ENCODE data around the gene ATRN.
A peak's percentile ranks its signal among the peaks of the same experiment; 100 is the strongest.

The ATRN gene

GRCh38 chr20:3686421-3686820 is 215.6 kb downstream of the ATRN start:
- POLR2A ChIA-PET: no interaction called here
- CTCF ChIA-PET: interaction anchor here (0.6 to 5.1 kb wide), 4 partner anchors 9 to 71 kb away, joined by 3 to 34 read pairs (median 15); no protein-coding TSS in a partner anchor
- no peak for TF ChIP-seq ZNF513 (tag by site-specific recombination; IDR thresholded peaks at IDR 0.05)
- TF ChIP-seq ZBTB8A (tag by site-specific recombination; IDR thresholded peaks at IDR 0.05): no peak
- no peak for TF ChIP-seq ZNF18 (tag by site-specific recombination; IDR thresholded peaks at IDR 0.05)
- no peak for TF ChIP-seq HOXD13 (CRISPR knock-in tag; IDR thresholded peaks at IDR 0.05; ENCODE audit: borderline replicate concordance)
- no peak for TF ChIP-seq ZNF521 (tag by site-specific recombination; IDR thresholded peaks at IDR 0.05)

GRCh38 chr20:3686867-3687321 is 216.1 kb downstream of the ATRN start:
- H3K4me3 ChIP-seq (ENCODE audit: low read depth, low read length): no peak overlapping the region
- ChIA-PET POLR2A (interaction anchor here (0.5 kb wide), 1 partner anchor 119 kb away, joined by 3 read pairs; no protein-coding TSS in a partner anchor), CTCF (interaction anchor here (0.6 to 5.1 kb wide), 4 partner anchors 10 to 72 kb away, joined by 3 to 34 read pairs (median 14); no protein-coding TSS in a partner anchor)
- H3K4me1 ChIP-seq (ENCODE audit: control insufficient read depth, insufficient read depth, low read length): no peaks in the 10 kb centered on the region; the same call in 1 of the 2 replicates
- H3K36me3 ChIP-seq (ENCODE audit: control insufficient read depth in 2 of 2, insufficient read depth in 1 of 2, low read length in 2 of 2): no peaks in the 10 kb centered on the region
- H3K27ac ChIP-seq (ENCODE audit: extremely low read depth, low read depth, low read length): no peak overlapping the region
- H3K9me3 ChIP-seq (ENCODE audit: control insufficient read depth, insufficient read depth, low read depth, low read length): no peaks in the 10 kb centered on the region
- TF ChIP-seq ZIC2 (tag by site-specific recombination; IDR thresholded peaks at IDR 0.05) (peak; percentile 70), ZNF248 (tag by site-specific recombination; IDR thresholded peaks at IDR 0.05) (no peak), ZNF121 (tag by site-specific recombination; IDR thresholded peaks at IDR 0.05) (no peak), REST (tag by site-specific recombination; IDR thresholded peaks at IDR 0.05) (no peak), KLF8 (tag by site-specific recombination; IDR thresholded peaks at IDR 0.05) (no peak), ZNF423 (tag by site-specific recombination; IDR thresholded peaks at IDR 0.05) (no peak), ZNF639 (tag by site-specific recombination; IDR thresholded peaks at IDR 0.05) (no peak), SCRT2 (tag by site-specific recombination; IDR thresholded peaks at IDR 0.05) (no peak), KLF1 (tag by site-specific recombination; IDR thresholded peaks at IDR 0.05) (peak; percentile 21; the same call in 1 of the 2 replicates), GLIS2 (tag by site-specific recombination; IDR thresholded peaks at IDR 0.05) (peak; percentile 32; the same call in 1 of the 2 replicates), ZFP3 (tag by site-specific recombination; IDR thresholded peaks at IDR 0.05; ENCODE audit: low read depth) (no peak), ZNF398 (tag by site-specific recombination; IDR thresholded peaks at IDR 0.05) (peak; percentile 15; the same call in 1 of the 2 replicates), KLF9 (tag by site-specific recombination; IDR thresholded peaks at IDR 0.05; ENCODE audit: low read depth) (0 out of 2 replicates have a peak, but pooled peaks have one; percentile 6), SP7 (tag by site-specific recombination; IDR thresholded peaks at IDR 0.05) (0 out of 2 replicates have a peak, but pooled peaks have one; percentile 23), ZFHX2 (tag by site-specific recombination; conservative IDR thresholded peaks at IDR 0.05) (no peak; the same call in 1 of the 2 replicates), ZNF629 (tag by site-specific recombination; IDR thresholded peaks at IDR 0.05) (peak; percentile 66), SP3 (tag by site-specific recombination; IDR thresholded peaks at IDR 0.05) (no peak), PRDM6 (tag by site-specific recombination; IDR thresholded peaks at IDR 0.05) (peak; percentile 54; the same call in 1 of the 2 replicates), ZNF114 (tag by site-specific recombination; IDR thresholded peaks at IDR 0.05) (no peak)

More at GRCh38 chr20:3686421-3686820, 215.6 kb downstream of the ATRN start:
- Histone ChIP-seq H3K4me3 (ENCODE audit: low read depth, low read length) (no peak overlapping the region), H3K9me3 (ENCODE audit: control insufficient read depth, insufficient read depth, low read depth, low read length) (no peaks in the 10 kb centered on the region), H3K27ac (ENCODE audit: extremely low read depth, low read depth, low read length) (no peak overlapping the region), H3K36me3 (ENCODE audit: control insufficient read depth in 2 of 2, insufficient read depth in 1 of 2, low read length in 2 of 2) (no peaks in the 10 kb centered on the region), H3K4me1 (ENCODE audit: control insufficient read depth, insufficient read depth, low read length) (no peaks in the 10 kb centered on the region; the same call in 1 of the 2 replicates)
